Memory B cell (primary cell): ENCODE data around the gene F11.

Source experiments
- ATAC-seq: fragments of 150-1000 bp; cut with Tn5 transposase; 2 replicates; pipeline ENCODE4 v1.10.0; 2021; ENCODE audit warnings: low read depth, mild to moderate bottlenecking, moderate library complexity
- DNase-seq, 2 donors: peaks; one replicate each; pipeline ENCODE4 v3.0.0; 2022; ENCODE audit warnings: low spot score in 2 of 2
- H3K27ac Mint-ChIP-seq: one replicate; pipeline ENCODE4 v1.8.0; 2022; ENCODE audit warnings: mild to moderate bottlenecking, moderate library complexity, mixed read lengths
- H3K27me3 Mint-ChIP-seq: one replicate; pipeline ENCODE4 v1.8.0; 2022; ENCODE audit warnings: mixed read lengths
- H3K36me3 Mint-ChIP-seq: one replicate; pipeline ENCODE4 v1.8.0; 2022; ENCODE audit warnings: mild to moderate bottlenecking, mixed read lengths
- H3K4me1 Mint-ChIP-seq: one replicate; pipeline ENCODE4 v1.8.0; 2022; ENCODE audit warnings: mixed read lengths
- H3K4me3 Mint-ChIP-seq: one replicate; pipeline ENCODE4 v1.8.0; 2022; ENCODE audit warnings: mild to moderate bottlenecking, moderate library complexity, mixed read lengths
- H3K9me3 Mint-ChIP-seq: one replicate; pipeline ENCODE4 v1.8.0; 2022; ENCODE audit warnings: mixed read lengths

Gene F11

GRCh38 chr4:186265683-186266652, at the start of gene F11:
TSS of gene F11 (plus strand) at chr4:186266189. CDS start at chr4:186267137, 948 bp downstream.
- DNase-seq = no peak
- Mint-ChIP-seq H3K27ac (no peak within 1 kb of the TSS), H3K4me1 (no peaks in the 10 kb centered on the region), H3K36me3 (no peaks in the 10 kb centered on the region), H3K27me3 (peaks cover 7% of the 10 kb centered on the region), H3K4me3 (no peak within 1 kb of the TSS), H3K9me3 (peaks cover 1% of the 10 kb centered on the region)
- no peak for ATAC-seq

DNA sequence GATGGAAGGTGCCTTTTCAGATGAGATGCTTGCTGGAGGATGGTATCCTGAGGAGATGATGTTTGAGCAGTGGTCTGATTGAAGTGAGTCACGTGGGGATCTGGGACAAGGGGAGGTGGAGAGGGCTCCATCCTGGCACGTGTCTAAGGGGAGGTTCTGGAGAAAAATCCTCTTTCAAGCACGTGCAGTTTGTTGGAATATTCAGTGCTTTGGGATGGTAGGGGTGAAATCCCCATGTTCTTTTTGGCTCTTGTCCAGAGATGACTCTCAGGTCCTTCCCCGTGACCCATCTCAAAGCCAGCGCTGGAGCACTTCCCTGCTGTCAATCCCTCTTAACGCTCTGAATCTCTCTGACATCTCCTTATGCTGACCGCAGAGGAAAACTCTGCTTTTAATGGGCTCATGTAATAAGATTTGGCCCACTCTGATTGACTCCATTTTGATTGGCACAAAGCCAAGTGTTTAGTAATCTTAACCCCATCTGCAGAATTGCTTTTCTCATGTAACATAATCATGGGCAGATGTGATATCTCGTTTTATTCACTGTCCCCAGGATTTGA, 49.4 kb upstream of the F11 start:
- Mint-ChIP-seq H3K36me3 (peaks cover 7% of the 10 kb centered on the region), H3K4me3 (no peak overlapping the region), H3K27me3 (peaks cover 4% of the 10 kb centered on the region), H3K9me3 (no peaks in the 10 kb centered on the region), H3K27ac (no peak overlapping the region), H3K4me1 (no peaks in the 10 kb centered on the region)
- DNase-seq (no peak), ATAC-seq (no peak)

DNA sequence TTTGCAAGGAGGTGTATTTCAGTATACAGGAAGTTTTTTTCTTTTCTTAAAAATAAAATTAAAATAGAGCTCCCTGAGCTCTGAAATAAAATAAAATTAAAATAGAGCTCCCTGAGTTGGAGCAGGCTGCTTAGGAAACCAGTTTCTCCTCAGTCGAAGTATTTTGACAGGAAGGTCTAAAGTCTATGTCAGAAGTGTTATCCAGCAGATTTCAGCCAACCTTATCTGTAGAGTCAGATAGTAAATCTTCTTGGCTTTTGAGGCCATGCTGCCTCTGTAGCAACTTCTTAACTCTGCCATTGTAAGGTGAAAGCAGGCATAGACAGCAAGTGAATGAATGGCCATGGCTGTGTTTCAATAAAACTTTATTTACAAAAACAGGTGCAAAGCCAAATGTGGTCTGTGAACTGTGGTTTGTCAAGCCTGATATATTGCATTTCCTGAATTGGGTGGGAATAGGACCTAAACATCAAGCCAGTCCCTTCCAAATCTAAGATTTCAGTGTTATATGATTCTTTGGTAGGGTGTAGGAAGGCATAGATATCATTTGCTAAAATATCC, 48.2 kb upstream of the F11 start:
- DNase-seq = no peak
- Mint-ChIP-seq H3K27me3 (peaks cover 4% of the 10 kb centered on the region), H3K4me1 (no peaks in the 10 kb centered on the region), H3K27ac (no peak overlapping the region), H3K9me3 (no peaks in the 10 kb centered on the region), H3K36me3 (peaks cover 2% of the 10 kb centered on the region), H3K4me3 (no peak overlapping the region)
- no peak for ATAC-seq

DNA sequence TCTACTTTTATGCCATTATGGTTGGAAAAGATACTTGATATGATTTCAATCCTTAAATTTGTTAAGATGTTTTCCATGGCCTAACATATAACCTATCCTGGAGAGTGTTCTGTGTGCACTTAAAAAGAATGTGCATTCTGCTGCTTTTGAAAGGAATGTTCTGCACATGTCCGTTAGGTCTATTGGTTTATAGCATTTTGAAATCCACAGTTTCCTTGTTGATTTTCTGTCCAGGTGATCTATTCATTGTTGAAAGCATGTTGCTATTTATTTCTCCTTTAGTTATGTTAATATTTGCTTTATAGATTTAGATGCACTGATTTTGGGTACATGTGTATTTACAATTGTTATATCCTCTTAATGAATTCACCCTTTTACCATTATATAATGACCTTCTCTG, 44.4 kb upstream of the F11 start:
- peaks cover 21% of the 10 kb centered on the region for H3K36me3 Mint-ChIP-seq
- H3K4me1 Mint-ChIP-seq = no peaks in the 10 kb centered on the region
- peaks cover 11% of the 10 kb centered on the region for H3K9me3 Mint-ChIP-seq
- peaks cover 1% of the 10 kb centered on the region for H3K27me3 Mint-ChIP-seq
- no peak overlapping the region for H3K27ac Mint-ChIP-seq
- ATAC-seq (no peak), DNase-seq (no peak)
- no peak overlapping the region for H3K4me3 Mint-ChIP-seq

DNA sequence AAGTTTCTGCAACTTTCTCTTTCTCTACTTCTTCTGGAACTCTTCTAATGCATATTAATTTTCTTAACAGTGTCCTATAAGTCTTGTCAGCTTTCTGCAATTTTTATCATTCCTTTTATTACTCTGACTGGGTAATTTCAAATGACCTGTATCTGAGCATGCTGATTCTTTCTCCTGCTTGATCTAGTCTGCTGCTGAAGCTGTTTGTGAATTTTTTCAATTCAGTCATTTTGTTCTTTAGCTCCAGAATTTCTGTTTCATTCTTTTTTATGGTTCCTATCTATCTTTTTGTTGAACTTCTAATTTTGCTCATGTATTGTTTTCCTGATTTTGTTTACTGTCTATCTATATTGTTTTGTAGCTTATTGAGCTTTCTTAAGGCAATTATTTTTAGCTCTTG, 40.1 kb upstream of the F11 start:
- peaks cover 3% of the 10 kb centered on the region for H3K27me3 Mint-ChIP-seq
- no peak for DNase-seq
- peaks cover 23% of the 10 kb centered on the region for H3K36me3 Mint-ChIP-seq
- no peaks in the 10 kb centered on the region for H3K4me1 Mint-ChIP-seq
- H3K9me3 Mint-ChIP-seq = peaks cover 14% of the 10 kb centered on the region
- H3K27ac Mint-ChIP-seq = no peak overlapping the region
- H3K4me3 Mint-ChIP-seq = no peak overlapping the region
- no peak for ATAC-seq

GRCh38 chr4:186226521-186227189, 39.3 kb upstream of the F11 start:
- ATAC-seq (no peak), DNase-seq (no peak)
- Mint-ChIP-seq H3K4me1 (no peaks in the 10 kb centered on the region), H3K9me3 (peaks cover 14% of the 10 kb centered on the region), H3K27ac (no peak overlapping the region), H3K36me3 (peaks cover 23% of the 10 kb centered on the region), H3K4me3 (no peak overlapping the region), H3K27me3 (peaks cover 3% of the 10 kb centered on the region)

DNA sequence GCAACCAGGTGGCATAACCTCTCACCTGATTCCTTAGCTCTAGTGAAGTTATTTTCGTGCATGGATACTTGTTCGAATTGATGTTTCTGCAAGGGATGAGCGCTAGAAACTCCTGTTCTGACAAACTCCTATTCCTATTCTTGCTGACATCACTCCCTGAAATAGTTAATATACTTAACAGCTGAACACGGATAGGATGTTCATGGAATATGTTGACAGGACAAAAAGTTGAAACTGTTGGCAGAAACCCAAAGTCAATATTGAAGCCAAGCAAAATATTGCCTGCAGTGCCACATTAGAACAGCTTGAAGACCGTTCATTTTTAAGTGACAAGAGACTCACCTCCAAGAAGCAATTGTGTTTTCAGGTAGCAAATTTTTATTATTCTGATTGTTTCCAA, 38.8 kb upstream of the F11 start, which contains the start of gene KLKB1:
Gene KLKB1, plus strand, starts transcription at position 287 of the 400 bp plus-strand sequence. CDS start 689 bp downstream, outside the sequence.
- H3K4me1 Mint-ChIP-seq = no peaks in the 10 kb centered on the region
- H3K36me3 Mint-ChIP-seq = peaks cover 23% of the 10 kb centered on the region
- DNase-seq (no peak), ATAC-seq (no peak)
- H3K27ac Mint-ChIP-seq = no peak within 1 kb of the TSS
- peaks cover 14% of the 10 kb centered on the region for H3K9me3 Mint-ChIP-seq
- peaks cover 3% of the 10 kb centered on the region for H3K27me3 Mint-ChIP-seq
- no peak within 1 kb of the TSS for H3K4me3 Mint-ChIP-seq

DNA sequence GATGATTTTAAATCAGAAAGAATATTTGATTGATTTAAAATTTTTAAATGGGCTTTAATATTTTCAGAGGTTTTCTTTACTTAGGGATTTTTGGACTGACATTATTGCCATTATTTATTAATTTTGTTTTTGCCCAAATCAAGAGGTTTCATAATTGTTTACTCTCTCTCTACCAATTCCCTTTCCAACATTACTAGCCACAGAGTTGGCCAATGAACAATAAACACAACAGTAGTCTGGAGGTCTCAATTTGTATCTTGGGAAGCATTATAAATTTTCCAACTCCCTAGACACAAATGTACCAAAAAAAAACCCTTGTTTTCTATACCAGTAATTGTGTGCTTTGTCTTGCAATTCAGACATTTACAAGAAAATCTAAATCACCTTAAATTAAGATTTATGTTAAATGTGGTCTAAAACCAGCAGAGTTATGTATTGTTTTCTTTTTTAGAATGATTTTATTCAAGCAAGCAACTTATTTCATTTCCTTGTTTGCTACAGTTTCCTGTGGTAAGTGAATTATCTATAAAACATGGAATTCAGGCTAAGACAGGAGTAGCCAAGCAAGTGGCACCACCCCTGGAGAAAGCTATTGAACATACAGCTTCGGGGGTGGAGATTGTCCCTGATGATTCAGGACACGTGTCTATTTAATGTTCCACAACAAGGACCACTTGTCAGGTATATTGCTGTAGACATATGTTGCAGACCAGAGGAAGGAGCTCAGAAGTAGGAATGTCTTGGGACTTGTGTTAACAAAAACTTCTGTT, 38.1 kb upstream of the F11 start:
- peaks cover 14% of the 10 kb centered on the region for H3K9me3 Mint-ChIP-seq
- no peak for DNase-seq
- H3K36me3 Mint-ChIP-seq = peaks cover 25% of the 10 kb centered on the region
- no peak for ATAC-seq
- no peak overlapping the region for H3K4me3 Mint-ChIP-seq
- peaks cover 3% of the 10 kb centered on the region for H3K27me3 Mint-ChIP-seq
- H3K4me1 Mint-ChIP-seq = no peaks in the 10 kb centered on the region
- no peak overlapping the region for H3K27ac Mint-ChIP-seq

DNA sequence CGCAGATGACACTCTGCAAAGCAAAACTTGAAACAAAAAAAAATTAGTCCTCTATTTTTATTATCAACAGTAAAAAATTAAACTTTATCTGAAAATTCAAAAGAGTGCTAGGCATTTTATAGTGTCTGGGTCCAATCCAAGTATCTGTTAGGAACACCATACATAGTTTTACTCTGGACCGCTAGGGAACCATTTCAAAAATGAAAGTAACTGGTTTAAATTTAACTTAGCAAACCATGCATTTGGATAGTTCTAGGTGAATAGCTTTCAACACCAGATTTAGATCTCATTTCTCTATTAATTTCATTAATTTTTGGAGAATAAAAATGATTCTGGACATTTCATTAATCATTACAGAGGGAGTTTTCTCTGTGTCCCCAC, 37.5 kb upstream of the F11 start:
- Mint-ChIP-seq H3K27me3 (peaks cover 3% of the 10 kb centered on the region), H3K9me3 (peaks cover 14% of the 10 kb centered on the region), H3K36me3 (peaks cover 19% of the 10 kb centered on the region), H3K27ac (no peak overlapping the region), H3K4me1 (no peaks in the 10 kb centered on the region), H3K4me3 (no peak overlapping the region)
- DNase-seq = no peak
- ATAC-seq = no peak

DNA sequence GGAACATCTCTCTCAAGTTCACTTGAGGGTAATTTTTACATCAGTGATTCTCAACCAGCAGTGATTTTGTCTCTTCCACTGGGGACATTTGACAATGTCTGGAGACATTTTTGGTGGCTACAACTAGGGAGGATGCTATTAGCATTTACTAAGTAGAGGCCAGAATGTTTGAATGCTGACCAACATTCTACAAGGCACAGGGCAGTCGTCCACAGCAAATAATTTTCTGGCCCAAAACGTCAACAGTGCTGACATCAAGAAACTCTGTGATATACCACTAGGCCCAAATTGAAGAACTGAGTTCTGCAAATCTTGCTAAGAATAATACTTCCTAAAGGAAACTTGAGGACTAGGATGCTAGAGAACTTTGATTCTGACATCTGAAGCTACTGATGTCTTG, 31.6 kb upstream of the F11 start:
- Mint-ChIP-seq H3K36me3 (peaks cover 2% of the 10 kb centered on the region), H3K9me3 (no peaks in the 10 kb centered on the region), H3K27me3 (no peaks in the 10 kb centered on the region), H3K4me1 (no peaks in the 10 kb centered on the region), H3K27ac (no peak overlapping the region), H3K4me3 (no peak overlapping the region)
- DNase-seq = no peak
- ATAC-seq = no peak

DNA sequence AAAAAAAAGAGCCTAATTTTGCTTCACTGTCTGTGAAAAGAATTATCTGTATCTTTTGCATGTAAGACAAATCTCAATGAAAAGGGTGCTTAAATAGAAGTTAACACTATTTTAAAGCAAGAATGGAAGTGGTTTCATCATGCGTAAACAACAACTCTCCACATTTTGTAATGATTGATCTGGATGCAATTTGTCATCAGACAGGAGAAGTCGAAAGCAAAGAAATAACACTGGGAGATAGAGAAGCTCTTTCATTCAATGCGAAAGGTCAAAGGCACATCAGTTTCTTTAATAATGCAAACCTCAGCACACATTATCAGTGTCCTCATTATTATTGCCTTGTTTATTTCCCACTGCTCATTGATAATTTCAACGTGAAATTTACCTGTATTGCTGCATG, 29.9 kb upstream of the F11 start:
- Mint-ChIP-seq H3K27ac (no peak overlapping the region), H3K4me3 (no peak overlapping the region)
- no peak for DNase-seq

GRCh38 chr4:186240452-186240847, 25.5 kb upstream of the F11 start:
- Mint-ChIP-seq H3K36me3 (no peaks in the 10 kb centered on the region), H3K9me3 (no peaks in the 10 kb centered on the region), H3K4me3 (no peak overlapping the region), H3K27ac (no peak overlapping the region), H3K4me1 (no peaks in the 10 kb centered on the region), H3K27me3 (no peaks in the 10 kb centered on the region)
- ATAC-seq (no peak), DNase-seq (no peak)

More for the DNA sequence above, 29.9 kb upstream of the F11 start:
- no peak for ATAC-seq
- no peaks in the 10 kb centered on the region for H3K4me1 Mint-ChIP-seq
- H3K27me3 Mint-ChIP-seq = no peaks in the 10 kb centered on the region
- no peaks in the 10 kb centered on the region for H3K9me3 Mint-ChIP-seq
- peaks cover 2% of the 10 kb centered on the region for H3K36me3 Mint-ChIP-seq

- no peaks in the 10 kb centered on the region for H3K4me1 Mint-ChIP-seq
- no peak overlapping the region for H3K27ac Mint-ChIP-seq
- H3K4me3 Mint-ChIP-seq = no peak overlapping the region
- H3K27me3 Mint-ChIP-seq = peaks cover under 1% of the 10 kb centered on the region
- H3K9me3 Mint-ChIP-seq = peaks cover 3% of the 10 kb centered on the region
- peaks cover 3% of the 10 kb centered on the region for H3K36me3 Mint-ChIP-seq
- ATAC-seq (no peak), DNase-seq (no peak)
Measured at GRCh38 chr4:186240848-186241491, 25.0 kb upstream of the F11 start.
